ENCODE results near the gene C1S.
A peak's percentile ranks its signal among the peaks of the same experiment; 100 is the strongest.
"Not testable (repeated sequence)": the region's sequence is repeated elsewhere in the genome, so short reads cannot be mapped to it uniquely, and the experiment has no call there.

Gene C1S

DNA sequence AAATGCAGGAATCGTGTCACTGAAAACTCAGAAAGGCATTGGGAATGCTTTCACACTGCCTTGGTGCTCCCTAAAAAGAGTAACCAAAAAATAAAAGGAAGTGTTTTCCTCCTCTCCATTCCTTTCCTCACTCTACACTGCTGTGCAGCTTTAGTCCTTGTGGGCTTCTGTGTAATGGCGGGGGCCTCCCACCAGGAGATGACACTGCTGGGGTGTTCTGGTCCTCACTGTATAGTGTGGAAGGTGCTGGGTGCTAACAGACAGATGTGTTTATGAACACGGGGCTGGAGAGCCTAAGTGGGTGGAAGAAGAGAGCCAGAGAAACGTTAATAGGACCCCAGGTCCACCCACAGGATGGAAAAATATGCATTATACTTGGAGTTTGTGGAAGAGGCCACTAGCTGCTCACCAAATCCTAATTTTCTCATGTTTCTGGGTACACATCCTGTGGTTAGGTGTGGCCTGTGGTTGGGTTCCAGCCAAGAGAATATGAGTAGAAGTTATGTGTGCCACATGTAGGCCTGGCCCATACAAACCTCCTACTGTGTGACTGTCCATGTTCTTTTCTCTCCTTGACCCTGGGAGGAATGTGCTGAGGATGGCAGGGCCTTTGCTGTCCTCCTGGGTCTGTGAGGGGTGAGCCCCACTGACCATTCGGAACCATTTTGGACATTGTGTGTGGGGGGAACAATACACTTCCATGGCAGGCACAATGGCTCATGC is 14.0 kb upstream of the C1S start:
- DNase-seq (ENCODE audit: low read depth) = no peak

DNA sequence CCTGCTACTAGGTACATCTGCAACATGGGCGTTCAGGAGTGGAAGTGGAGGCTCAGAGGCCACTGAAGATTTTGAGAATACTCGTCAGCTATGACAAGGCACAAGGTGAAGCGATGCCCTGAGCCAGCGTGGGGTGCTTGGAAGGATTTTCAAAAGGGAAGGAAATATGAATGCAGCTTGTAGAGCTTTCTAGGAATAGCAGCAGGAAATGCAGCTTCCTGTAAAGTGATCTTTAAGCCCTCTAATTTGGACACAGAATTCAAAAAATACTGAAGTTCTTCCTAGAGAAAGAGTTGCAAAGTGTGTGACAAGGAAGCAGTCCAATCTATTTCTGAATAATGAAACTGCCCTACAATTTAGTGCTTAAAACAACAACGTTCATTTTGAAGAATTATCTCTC is 13.2 kb upstream of the C1S start:
- DNase-seq (ENCODE audit: low read depth) = no peak

DNA sequence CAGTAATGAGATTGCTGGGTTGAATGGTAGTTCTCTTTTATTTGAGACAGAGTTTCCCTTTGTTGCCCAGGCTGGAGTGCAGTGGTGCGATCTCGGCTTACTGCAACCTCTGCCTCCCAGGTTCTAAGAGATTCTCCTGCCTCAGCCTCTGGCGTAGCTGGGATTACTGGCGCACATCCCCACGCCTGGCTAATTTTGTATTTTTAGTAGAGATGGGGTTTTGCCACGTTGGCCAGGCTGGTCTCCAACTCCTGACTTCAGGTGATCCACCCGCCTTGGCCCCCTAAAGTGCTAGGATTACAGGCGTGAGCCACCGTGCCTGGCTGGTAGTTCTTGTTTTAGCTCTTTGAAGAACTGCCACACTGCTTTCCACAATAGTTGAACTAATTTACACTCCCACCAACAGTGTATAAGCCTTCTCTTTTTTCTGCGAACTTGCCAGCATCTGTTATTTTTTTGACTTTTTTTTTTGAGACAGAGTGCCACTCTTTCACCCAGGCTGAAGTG is 11.0 kb upstream of the C1S start:
- not testable (repeated sequence) for DNase-seq (ENCODE audit: low read depth)

DNA sequence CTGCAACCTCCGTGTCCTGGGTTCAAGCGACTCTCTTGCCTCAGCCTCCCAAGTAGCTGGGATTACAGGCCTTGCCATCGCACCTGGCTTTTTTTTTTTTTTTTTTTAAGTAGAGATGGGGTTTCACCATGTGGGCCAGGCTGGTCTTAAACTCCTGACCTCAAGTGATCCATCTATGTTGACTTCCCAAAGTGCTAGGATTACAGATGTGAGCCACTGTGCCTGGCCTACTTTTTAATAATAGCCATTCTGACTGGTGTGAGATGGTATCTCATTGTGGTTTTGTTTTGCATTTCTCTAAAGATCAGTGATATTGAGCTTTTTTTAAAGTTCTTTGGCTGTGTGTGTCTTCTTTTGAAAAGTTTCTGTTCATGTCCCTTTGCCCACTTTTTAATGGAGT is 10.5 kb upstream of the C1S start:
- DNase-seq (ENCODE audit: low read depth) = peak; percentile 23

DNA sequence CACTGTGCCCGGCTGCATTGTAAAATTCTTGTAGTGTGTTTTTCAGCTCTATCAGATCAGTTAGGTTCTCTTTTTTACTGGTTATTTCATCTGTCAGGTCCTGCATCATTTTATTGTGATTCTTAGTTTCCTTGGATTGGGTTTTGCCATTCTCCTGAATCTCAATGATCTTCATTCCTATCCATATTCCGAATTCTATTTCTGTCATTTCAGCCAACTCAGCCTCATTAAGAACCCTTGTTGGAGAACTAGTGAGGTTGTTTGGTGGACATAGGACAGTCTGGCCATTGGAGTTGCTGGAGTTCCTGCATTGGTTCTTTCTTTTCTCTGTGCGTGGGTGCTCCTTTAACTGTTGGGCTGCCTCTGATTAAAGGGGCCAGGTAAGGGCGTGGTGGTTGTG is 5.6 kb upstream of the C1S start:
- no peak for DNase-seq (ENCODE audit: low read depth)

DNA sequence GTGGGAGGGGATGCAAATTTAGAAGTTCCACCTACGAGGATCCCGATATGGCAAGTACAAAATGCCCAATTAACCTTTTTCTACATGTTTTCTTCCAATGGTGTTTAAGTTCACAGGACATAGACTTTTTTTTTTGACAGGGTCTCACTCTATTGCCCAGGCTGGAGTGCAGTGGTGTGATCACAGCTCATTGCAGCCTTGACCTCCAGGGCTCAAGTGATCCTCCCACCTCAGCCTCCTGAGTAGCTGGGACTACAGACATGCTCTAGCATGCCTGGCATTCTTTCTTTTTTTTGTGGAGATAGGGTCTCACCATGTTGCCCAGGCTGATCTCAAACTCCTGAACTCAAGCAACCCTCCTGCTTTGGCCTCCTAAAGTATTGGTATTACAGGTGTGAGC is 4.8 kb upstream of the C1S start:
- not testable (repeated sequence) for DNase-seq (ENCODE audit: low read depth)

DNA sequence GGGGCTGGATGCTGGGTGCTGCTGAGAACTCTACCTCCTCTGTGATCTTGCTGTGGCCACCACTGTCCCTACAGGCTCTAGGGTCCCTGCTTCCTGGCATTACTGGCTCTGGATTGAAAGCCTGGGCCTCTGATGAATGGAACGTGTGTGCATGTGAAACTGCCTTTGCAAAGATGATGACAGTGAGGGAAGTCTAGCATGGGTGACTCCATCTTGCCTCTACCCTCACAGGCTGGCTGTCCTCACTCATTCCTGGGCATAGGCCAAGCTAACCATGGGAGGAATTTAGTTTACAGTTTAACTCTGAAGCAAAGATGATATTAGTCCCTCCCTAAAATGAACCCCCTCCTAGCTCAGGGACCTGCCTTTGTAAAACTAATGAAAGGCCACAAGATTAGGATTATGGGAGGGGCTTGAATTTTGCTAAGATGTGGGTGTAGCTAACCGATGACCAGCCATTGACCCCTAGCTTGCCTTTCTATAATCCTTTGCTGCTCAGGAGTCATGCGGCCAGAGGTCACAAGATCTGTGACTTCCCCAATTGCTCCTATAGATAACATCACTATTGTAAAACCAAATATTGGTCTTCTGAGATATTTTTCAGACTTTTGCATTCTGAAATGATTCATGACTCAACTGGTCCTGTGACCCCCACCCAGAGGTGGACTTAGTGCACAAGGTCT is 2.2 kb upstream of the C1S start:
- DNase-seq (ENCODE audit: low read depth) = no peak

DNA sequence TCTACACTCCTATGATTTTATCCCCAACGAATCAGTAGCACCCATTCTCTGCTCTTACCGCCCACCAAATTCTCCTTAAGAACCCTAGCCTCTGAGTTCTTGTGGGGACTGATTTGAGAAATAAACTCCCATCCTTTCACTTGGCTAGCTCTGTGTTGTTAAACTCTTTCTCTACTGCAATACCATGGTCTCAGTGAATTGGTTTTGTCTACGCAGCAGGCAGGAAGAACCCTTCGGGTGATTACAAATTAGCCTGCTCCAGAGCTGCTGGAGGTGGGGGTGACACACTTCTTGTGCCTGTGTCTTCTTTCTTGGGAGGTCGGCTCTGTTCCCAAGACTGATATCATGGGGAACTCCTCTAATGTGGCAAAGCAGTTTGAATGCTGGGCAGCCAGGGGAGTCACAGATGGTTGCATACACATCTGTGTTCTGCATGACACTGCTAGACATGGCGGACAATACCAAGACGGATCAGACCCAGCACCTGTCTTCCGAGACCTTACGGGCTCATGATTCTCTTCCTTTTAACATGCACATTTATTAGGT is 1.6 kb upstream of the C1S start:
- DNase-seq (ENCODE audit: low read depth) = no peak

DNA sequence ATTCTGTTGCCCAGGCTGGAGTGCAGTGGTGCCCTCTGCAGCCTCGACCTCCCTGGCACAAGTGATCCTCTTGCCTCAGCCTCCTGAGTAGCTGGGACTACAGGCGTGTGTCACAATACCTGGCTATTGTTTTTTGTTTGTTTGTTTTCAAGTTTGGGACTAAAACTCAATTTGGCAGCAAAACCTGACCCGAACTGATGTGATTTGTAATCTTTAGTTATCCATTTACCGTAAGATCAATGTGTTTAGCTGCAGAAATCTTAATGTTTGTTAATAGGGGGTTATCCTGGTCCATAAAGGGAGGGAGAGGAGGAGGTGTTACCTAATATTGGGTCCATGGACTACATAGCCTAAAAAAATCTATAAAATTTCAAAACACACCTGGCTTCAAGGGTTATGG is 738 bp upstream of the C1S start:
- no peak for DNase-seq (ENCODE audit: low read depth)

DNA sequence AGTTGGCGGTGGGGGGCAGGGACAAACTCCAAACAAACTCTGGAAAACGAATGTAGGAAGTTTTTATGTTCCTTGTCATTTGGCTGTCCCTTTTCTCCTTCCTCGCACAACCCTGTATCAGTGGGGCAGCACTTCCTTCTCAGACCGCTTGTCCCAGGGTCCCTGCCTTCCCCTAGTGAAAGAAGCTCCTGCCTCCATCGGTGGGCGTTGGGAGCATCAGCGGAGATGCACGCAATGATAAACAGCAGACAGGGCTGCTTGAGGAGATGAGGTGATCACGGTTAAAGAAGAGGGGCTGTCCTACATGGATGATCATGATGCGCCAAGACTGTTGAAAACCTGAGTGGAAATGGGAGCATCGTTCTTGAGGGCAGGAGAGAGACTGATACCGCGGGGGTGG is 620 bp downstream of the C1S start:
- DNase-seq (ENCODE audit: low read depth) = peak; percentile 6

DNA sequence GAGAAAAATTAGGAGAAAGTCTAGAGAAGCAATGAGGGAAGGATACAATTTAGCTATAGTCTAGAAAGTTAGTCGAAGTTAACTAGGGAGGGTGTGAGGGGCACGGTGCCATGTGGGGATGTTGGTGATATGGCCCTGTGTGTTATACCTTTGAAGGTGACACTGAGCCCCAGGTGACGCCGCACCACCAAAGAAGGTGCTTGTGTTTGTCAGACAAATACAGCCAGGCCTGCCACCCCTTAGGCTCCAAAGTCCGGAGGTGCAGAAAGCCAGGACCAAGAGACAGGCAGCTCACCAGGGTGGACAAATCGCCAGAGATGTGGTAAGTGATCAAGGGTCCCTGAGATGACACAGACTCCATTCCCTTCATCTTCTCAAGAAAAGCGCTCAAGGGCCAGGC is 1.1 kb downstream of the C1S start:
- no peak for DNase-seq (ENCODE audit: low read depth)

DNA sequence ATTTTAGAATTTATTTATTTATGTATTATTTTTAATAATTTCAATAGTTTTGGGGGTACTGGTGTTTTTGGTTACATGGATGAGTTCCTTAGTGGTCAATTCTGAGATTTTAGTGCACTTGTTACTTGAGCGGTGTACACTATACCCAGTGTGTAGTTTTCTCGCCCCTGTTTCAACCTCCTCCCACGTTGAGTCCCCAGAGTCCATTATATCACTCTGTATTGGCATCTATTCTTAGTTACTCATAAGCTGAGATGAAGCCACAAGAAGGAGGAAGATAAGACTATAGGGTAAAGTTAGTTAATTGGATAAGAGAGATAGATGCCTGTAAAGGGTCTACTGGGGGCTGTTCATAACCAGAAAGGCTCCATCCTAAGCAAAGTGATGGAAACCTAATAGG is 4.0 kb downstream of the C1S start:
- DNase-seq (ENCODE audit: low read depth) = no peak

DNA sequence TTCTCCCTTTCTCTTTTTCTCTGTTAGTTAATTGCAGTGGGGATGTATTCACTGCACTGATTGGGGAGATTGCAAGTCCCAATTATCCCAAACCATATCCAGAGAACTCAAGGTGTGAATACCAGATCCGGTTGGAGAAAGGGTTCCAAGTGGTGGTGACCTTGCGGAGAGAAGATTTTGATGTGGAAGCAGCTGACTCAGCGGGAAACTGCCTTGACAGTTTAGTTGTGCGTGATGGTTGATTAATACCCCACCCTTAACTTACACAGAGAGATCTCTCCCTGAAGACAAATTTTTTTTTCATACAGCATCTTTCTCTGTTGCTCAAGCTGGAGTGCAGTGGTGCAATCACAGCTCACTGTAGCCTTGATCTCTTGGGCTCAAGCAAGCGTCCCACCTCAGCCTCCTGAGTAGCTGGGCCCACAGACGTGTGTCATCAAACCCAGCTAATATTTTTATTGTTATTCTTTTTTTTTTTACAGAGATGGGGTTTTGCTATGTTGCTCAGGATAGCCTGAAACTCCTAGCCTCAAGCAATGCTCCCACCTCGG is 4.6 kb downstream of the C1S start:
- peak; percentile 38 for DNase-seq (ENCODE audit: low read depth)

DNA sequence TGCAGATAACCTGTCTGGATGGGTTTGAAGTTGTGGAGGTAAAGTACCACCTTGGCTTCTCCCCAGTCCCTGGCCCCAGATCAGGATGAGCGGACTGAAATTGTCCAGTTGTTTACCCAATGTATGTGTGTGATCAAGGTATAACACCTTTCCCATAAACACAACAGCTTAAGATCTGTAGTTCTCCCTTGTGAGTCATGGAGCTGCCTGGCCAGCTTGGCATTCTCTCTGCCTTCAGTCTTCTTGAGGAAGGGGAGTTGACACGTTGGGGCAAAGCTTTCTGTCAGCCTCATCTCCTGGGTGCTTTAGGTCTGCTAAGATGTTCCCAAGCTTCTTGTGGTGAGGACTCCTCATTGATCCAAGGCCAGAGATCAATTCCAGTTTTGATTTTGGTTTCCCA is 6.1 kb downstream of the C1S start:
- no peak for DNase-seq (ENCODE audit: low read depth)

DNA sequence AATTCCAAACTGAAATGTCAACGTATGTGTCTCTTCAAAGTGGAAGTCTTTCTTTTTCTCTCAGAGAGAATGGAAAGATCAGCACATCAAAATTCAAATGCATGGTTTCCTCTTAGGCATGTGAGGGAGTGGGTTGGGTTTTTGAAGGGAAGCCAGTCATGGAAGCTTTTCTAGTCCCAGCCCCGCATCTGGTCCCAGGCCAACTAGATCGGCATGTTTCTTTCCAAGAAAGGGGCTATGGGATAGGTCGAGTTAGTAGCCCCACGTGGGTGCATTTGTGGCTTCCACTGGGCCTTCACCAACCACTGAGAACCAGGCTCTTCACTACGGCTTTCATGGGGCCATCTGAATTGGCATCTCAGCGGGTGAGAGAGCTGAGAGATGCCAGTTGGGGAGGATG is 6.6 kb downstream of the C1S start:
- DNase-seq (ENCODE audit: low read depth) = no peak

DNA sequence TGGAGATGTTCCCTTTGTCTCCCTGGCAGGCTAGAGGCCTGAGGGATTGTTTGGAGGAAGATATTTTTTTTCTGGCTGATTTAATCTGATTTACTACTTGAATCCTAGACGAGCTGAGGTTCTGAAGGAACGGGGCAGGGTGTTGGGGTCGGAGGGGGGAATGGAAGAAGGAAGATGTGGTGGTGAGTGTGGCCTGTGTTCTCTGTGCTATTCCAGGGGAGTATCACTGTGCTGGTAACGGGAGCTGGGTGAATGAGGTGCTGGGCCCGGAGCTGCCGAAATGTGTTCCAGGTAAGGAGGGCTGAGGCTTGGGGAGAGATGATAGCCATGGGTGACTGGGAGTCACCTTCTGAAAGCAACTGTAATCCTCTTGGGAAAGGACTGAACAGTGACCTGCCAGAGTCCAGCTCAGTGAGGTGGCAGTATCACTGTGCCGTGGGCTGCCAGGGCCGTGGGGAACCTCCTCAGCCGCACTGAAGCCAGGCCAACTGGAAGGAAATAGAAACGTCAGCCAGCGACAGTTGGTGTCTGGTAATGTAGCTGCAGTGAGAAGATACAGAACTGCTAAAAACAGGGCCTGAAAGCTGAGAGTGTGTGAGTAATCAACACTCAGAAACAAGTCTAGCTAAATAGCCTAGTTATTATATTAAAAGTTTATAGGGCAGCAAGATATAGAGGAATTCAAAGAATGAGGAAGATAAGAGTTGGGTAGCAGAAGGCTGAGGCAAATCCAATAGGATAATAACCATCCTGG is 7.9 kb downstream of the C1S start:
- DNase-seq (ENCODE audit: low read depth) = peak; percentile 68

DNA sequence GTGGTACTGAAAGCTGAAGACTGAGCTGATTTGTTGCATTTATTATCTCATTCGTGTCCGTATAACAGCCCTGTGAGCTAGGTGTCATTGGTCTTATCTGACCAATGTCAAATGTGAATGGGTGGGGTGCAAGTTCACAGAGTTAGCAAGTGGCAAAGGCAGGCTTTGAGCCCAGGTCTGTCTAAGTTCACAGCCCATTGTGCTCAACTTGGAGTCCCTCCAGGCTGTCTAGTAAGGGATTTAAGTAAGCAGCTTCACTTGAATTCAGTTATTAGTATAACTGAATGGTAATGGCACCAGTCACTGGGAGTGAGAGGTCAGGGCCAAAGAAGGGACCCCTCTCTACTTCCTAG is 8.5 kb downstream of the C1S start:
- no peak for DNase-seq (ENCODE audit: low read depth)

DNA sequence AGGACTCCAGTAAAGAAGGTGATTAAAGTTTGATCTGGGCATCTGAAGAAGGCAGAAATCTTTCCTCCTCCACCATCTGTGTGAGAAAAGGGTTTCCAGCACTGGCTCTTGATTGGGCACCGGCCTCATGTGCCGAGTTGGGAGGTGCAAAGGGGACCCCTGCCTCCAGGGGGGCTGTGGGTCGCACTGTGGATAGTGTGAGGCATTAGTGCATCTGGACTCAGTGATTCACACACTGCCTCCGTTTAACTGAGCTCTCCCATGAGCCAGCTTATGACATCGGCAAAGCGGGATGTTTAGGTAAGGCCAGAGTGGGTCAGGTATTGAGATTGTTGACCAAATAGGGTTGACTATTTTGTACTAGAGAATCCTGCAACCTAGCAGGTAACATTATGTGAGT is 8.9 kb downstream of the C1S start:
- DNase-seq (ENCODE audit: low read depth) = no peak

DNA sequence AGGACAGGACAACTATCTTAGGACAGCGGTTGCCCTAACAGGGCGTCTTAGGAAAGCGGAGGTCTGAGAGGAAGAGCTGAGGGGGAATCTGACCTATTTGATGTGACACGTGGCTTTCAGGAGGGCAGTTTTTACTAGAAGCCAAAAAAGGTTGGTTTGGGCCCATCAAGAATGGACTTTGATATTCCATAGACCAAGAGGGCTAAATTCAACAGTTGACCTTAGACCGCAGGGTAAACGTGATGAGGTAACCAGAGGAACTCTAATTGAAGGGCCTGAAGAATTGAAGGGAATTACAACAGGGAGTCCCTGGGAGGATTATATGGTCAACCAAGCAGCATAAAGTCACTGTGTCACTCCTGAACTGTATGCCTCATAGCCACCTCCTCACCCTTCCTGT is 11.5 kb downstream of the C1S start:
- DNase-seq (ENCODE audit: low read depth) = no peak

DNA sequence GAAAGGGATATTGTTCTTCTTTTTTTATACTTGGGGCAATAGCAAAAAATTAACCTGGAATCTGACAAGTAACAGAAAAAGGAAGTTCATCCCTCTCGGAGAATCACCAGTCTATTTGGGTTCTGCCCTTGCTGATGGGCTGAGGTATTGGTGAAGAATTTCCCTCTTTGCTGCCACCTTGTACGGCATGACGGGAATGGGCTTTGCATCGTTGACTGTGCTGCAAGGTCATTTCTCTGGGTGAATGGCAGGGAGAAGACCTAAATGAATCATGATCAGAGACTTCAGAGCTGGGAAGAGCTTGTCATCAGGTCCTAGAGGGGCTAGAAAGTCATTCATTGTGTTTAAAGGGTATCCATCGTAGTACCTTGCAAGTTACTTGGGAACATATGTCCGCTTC is 12.0 kb downstream of the C1S start:
- no peak for DNase-seq (ENCODE audit: low read depth)

DNA sequence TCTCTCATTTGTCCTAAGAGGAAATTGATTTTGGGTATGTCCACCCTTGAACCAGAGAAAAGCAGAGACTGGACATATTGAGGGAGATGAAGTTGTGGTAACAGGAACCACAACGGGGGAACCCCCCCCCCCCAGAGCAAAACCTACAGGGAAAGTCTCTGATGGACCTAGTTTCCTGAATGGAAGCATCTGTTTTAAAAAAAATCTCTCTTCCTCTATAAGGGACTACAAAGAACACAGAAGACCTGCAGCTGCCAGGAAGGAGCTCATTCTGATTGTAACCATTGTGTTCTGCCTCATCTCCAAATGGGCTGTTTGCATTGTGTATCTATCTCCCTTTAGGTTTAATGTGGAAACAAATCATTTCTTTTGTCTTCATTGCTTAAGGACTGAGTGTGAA is 13.4 kb downstream of the C1S start:
- DNase-seq (ENCODE audit: low read depth) = no peak

DNA sequence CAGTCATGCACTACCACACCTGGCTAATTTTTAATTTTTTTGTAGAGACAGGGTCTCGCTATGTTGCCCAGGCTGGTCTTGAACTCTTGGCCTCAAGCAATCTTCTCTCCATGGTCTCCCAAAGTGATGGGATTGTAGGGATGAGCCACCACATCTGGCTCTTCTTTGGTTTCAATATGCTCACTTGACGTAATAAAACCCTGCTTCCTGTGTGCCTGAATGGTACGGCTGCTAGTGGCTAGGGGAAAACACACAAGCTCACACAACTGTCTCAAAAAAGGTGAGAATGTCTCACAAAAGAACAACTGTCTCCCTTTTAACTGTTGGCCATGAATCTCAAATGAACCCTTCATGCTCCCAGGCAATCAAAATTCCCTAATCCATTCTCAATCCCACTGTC is 15.0 kb downstream of the C1S start:
- no peak for DNase-seq (ENCODE audit: low read depth)

DNA sequence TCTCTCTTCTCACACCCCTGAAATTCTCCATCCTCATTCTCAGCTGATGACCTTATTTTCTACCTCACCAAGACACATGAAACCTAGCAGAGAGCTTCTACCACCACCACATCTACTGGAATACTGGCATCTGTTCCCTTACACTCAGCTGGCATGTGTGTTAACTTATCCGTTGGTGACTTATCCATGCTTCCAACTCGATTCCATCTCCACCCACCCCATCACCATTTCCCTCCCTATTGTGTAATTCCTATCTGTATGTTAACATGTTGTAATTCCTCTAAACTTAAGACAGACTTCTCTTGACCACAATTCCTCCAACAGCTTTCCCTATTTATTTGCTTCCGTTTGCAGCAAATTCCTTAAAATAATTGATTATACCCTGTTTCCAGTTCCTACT is 15.4 kb downstream of the C1S start:
- DNase-seq (ENCODE audit: low read depth) = peak; percentile 84

All from amniotic epithelial cell (primary cell).